Activated T-cell treated with anti-CD3 and anti-CD28 coated beads, Interleukin-2, amount 50 U/mL, for 1 hour (primary cell): ENCODE data around the gene ITGAD.

Source experiments
- DNase-seq: peaks from one replicate; pipeline ENCODE4 v3.0.0-alpha.2; 2020

ITGAD gene

DNA sequence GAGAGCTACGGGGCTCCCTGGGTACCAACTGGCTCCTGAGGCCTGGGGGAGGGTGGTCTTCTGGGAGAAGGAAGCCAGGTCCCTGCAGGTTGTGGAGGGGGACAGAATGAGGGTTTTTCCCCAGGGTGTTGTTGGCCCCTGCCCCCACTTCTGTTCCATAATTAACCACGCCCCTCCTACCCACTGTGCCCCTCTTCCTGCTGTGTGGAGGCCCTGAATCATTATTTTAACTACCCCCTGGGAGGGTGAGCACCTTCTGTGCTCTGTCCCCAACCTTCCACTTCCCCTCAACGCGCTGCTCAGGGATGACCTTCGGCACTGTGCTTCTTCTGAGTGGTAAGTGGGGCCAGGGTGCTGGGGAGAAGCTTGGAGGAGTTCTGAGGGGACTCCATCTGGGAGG, at the start of gene ITGAD:
Gene ITGAD, plus strand, starts transcription at position 280 of the 400 bp plus-strand sequence. Its CDS starts 26 bp downstream, at position 306.
- no peak for DNase-seq

DNA sequence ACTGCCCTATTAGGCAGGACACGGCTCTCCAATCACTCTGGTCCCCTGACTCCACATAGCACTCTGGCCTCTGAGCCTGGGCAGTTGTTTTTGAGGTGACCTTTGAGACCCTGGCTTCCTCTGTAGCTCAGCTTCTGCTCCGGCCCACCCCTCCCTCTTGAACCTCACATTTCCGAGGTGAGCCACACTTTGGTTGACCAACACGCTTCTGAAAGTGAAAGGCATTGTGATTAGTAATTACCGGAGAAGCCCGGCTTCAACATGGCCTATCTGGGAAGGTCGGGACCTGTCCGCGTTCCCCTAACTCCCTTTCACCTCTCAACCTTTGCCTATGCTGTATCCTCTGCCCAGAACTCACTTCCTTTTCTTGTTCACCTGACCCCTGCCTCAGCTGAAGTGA, 48.4 kb upstream of the ITGAD start:
- DNase-seq: no peak

DNA sequence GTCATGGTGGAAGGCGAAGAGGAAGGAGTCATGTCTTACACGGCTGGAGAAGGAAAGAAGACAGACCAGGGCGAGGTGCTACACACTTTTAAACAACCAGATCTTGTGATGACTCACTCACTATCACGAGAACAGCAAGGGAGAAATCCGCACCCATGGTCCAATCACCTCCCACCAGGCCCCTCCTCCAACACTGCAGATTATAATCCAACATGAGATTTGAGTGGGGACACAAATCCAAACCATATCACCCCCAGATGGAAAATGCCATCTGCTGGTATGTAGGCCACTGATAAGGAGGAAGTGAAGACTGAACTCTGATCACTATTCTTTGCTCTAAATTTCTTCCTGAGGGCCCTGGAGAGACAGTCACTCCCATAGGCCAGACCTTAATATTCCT, 45.7 kb upstream of the ITGAD start:
- DNase-seq: no peak

DNA sequence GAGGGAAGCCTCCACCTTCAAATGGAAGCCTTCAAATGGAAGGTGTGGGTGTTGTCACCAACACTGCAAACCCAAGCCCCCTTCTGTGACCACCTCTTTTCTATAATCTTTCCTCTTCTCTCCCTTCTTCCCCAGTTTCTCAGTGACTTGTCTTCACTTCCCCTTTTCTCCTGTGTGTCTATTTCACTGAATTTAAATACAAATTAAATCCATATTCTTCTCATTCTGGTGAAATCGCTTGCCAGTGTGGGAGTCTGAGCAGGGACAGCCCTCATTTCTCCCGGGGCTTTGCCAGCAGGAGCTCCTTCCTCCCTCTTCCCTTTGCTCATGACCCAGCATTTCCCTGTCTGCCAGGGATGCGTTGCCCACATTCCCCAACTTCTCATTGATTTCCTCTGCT, 44.6 kb upstream of the ITGAD start:
- DNase-seq: no peak

DNA sequence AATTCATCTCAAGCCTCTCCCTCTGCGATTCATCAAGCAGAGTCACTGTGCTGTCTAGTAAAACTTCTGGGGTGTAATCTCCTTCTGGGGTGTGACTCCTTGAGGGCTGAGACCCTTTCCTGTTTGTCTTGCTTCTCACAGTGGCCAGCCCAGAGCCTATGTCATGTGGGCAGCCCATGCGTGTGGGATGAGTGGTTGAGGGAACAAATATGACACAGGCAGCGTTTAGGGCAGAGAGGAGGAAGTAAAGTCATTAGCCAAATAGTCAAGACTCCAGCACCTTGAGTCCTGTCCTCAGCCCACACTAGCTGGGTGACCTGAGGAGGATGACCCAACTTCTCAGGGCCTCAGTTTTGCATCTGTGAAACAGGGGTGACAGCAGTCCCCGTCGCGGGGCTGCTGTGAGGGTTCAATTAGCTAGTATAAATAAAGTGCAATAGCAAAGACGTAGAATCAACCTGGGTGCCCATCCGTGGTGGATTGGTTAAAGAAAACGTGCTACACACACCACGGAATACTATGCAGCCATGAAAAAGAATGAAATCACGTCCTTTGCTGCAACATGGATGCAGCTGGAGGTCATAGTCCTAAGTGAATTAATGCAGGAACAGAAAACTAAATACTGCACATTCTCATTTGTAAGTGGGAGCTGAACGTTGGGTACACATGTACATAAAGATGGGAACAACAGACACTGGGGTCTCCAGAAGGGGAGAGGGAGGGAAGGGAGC, 42.7 kb upstream of the ITGAD start:
- no peak for DNase-seq

DNA sequence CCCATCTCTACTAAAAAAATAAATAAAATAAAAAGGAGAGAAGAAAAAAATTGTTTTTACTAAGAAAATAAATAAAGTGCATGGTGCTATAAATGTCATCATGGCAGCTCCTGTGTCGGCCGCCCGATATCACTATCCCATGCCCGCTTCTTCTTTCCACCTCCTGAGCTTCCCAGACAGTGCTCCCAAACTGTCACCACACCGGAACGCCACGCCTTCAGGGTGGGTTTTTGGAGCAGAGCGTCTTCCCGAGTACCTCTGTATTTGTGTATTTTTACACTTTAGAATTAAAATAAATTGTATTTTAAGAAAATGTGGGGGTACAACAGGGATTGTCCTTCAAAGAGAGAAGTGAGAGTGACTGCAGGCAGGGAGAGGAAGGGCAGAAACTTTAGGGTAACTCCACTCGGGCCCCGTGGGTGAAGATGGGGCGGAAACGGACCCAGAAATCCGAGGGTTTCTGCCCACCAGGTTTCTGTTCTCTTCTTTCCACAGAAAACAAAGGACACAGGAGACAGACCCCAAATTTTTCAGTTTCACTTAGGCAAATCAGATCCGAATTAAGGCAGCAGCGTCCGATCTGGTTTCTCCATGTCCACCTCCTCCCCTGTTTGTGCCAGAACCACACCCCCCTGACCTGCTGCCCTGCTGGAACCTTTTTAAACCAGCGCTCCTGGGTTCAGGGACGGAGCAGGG, 41.7 kb upstream of the ITGAD start:
- DNase-seq: no peak

DNA sequence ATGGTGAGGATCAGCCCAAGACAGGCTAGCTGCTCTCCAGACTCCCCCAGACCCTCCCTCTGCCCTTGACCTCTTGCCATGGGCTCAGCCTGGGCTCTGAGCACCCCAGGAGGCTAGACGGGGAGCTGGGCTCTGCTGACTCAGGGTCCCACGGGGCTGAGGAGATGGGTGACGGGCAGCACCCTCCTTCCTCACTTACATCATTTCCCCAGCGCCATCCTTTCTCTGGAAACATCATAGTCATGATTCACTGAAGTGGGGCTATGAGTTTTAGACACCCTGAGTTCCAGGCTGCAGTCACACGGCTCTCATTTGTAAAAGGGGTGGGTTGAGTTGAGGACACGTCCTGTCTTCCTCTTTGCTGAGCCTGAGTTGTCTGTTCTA, 41.2 kb upstream of the ITGAD start:
- no peak for DNase-seq

DNA sequence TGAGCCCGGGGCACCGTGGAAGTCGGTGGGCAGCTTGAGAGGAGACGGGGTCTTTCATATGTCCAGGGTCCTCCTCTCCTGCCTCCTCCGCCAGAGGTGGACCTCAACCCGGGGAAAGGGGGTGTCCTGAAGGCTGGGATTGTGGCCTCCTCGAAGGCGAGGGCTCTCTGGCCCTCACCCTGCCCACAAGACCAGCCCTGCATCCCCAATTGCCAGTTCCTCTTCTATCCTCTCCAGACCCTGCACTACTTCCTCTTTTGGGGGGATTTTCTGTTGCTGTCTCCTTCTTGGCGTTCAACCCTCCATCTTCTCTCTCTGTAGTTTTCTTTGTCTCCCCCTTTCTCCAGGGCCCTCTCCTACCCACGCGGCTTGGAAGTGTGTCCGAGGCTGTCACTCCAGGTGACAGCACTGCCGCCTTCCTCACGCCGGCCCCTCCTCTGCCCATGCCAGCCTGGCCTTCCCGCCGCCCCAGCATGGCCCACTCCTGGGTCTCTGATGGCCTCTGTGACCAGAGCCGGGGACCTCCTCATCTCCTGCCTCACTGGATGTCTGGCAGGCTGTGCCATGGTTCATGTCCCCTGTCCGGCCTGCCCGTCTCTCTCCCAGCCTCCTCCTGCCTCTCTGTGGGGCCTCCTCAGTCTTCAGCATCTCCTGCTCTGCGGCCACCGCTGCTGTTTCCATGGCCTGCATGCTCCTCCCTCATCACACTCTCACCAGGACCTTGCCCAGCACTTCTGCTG, 40.6 kb upstream of the ITGAD start:
- DNase-seq: no peak

DNA sequence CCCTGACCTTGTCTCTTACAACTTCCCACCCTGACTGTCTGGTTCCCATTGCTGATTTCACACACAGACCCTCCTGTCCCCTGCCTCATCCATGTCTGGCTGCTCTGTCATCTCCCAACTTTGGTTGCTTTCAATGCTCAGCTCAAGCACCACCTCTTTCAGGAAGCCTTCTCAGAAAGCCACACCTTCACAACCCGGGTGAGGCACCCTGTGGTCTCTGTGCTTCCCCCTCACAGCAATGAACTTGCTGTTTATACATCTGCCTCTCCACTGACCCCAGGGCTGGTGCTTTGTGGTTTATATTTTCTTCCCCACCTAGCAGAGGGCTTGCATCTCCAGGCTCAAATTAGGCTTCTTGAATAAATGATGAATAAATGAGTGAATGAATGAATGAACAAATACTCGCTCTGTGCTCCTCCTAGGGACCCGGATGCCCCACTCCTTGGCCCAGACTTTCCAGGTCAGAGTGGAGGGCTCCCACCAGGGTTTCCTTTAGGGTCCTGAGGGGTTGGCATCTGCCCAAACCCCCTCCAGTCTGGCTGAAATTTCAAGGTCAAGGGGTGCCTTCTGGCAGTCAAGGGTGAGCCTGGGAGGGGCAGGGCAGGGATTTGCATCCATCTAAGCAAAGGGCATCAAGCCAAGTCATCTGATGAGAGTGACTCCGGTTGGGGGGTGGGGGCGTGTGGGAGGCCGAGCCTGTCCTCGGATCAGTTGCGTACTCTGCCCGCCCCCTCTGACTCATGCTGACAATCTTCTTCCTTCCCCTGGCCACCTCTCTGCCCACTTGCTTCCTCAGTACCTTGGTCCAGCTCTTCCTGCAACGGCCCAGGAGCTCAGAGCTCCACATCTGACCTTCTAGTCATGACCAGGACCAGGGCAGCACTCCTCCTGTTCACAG, 38.5 kb upstream of the ITGAD start, which contains the start of gene ITGAX:
Gene ITGAX, plus strand, starts transcription at position 783 of the 898 bp plus-strand sequence. Its CDS starts 79 bp downstream, at position 862.
- peak; percentile 32 for DNase-seq

DNA sequence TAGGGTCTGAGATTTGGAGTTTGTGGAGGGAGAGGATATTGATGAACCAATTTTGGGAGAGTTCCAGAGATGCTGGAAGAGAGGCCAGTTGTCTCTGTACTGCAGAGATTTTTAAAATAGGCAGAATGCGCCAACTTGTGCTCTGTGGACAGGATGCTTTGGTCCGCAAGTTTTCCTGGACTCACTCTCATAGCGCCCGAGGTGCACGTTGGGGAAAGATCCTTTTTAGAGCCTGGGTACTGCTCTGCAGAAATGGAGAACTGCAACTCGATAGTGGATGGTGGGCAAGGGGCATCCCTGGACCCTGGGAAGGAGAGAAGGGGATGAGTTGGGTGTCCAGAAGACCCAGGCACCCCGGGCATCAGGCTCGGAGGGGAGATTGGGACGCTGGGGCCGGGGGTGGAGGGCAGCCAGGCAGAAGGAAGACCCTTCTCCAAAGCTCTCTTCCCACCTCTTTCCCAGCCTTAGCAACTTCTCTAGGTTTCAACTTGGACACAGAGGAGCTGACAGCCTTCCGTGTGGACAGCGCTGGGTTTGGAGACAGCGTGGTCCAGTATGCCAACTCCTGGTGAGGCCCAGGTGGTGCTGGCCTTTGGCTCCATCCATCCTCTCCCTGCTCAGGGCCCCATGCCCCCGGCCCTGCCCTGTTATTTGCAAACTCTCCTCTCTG, 37.6 kb upstream of the ITGAD start:
- no peak for DNase-seq

DNA sequence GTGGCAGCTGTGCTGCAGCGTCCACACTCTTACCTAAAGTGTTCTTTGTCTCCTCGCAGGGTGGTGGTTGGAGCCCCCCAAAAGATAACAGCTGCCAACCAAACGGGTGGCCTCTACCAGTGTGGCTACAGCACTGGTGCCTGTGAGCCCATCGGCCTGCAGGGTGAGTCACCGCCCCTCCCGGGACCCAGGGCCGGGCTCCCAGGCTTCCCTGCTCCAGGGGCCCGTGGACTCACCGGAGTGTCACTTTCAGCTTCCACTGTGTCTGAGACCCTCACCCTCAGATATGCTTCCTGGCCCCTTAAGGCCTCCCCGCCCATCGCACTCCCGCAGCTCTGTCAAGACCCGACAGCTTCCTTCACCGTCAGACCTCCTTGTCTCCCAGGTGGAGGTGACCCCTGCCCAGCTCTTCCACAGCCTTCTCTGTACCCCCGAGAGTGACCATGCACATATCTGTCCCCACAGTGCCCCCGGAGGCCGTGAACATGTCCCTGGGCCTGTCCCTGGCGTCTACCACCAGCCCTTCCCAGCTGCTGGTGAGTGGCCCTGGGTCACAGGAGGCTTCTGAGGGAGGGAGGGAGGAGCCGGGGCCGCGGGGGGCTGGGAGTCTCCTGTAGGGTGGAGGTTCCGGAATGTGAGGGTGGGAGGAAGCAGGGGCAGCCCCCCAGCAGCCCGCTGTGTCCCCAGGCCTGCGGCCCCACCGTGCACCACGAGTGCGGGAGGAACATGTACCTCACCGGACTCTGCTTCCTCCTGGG, 36.4 kb upstream of the ITGAD start:
- DNase-seq: no peak

DNA sequence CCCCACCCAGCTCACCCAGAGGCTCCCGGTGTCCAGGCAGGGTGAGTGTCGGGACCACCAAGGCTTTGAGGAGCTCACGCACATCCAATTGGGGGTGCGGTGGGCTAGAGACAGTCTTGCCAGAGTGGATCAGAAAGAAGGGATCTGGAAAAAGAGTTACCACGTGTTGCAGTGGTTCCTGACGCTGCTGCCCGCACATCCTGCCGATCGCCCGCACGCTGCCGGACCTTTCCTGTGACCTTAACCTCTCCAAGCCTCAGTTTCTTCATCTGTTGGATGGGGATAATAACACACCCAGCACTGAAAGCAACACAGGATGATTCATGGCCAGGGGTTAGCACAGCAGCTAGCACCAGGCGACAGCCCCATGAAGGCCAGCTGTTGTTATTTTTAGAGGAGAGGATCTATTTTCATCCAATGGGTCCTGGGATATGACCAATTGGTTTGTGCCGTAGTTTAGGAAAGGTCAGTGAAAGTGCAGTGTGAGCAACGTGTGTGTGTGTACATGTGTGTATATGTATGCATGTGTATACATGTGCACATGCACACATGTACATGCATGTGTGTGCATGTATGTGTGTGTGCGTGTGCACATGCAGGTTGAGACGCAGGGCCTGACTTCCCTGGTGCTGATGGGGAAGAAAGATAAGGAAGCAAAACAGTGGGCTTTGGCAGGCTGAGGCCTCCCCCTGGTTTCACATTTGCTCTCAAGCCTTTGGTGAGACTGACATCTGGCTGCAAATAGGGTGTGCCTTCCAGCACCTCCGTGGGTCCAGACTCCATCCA, 35.6 kb upstream of the ITGAD start:
- DNase-seq: no peak

DNA sequence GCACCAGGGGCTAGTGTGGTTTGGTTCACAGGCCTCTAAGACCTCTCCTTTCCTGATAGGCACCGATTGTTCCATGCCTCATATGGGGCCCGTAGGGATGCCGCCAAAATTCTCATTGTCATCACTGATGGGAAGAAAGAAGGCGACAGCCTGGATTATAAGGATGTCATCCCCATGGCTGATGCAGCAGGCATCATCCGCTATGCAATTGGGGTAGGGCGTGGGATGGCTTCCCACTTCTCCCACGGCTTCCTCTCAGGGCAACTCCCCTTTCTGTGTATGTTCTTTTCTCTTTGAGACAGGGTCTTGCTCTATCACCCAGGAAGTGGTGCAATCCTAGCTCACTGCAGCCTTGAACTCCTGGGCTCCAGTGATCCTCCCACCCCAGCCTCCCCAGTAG, 32.9 kb upstream of the ITGAD start:
- DNase-seq: no peak

DNA sequence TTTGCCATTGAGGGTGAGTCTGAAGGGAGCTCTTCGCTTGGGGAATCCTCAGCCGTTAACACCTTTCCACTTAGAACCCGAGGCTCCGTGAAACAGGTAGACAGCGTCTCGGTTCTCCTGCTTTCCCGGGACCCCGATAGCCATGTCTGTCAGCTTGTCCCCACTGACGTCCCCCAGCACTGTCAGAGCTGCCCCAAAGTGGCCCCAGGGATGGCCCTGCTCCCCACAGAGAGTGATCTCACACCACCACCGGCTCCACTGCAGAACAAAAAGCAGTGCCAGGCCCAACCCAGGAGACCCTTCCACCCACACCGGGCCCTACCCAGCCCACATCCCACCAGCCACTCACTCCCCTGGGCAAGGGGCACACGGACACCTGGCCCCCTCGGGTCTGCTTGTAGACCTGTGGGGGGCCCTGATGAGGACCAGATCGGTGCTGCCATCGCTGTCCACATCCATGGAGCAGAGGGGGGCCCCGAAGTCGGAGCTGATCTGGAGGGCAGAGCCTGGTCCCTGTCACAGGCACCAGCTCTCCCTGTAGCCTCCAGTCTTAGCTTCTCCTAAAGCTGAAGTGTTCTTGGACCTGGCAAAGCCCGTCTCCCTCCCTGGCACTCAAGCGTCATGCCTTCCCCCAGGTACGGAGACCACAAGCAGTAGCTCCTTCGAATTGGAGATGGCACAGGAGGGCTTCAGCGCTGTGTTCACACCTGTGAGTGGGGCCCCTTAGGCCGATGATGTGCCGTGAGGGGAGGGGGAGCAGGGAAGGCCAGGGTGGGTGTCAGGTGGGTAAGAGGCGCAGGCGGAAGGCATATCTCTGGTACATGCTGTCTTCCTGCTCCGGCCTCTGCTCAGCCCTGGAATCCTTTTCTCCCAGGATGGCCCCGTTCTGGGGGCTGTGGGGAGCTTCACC, 31.7 kb upstream of the ITGAD start:
- DNase-seq: no peak

DNA sequence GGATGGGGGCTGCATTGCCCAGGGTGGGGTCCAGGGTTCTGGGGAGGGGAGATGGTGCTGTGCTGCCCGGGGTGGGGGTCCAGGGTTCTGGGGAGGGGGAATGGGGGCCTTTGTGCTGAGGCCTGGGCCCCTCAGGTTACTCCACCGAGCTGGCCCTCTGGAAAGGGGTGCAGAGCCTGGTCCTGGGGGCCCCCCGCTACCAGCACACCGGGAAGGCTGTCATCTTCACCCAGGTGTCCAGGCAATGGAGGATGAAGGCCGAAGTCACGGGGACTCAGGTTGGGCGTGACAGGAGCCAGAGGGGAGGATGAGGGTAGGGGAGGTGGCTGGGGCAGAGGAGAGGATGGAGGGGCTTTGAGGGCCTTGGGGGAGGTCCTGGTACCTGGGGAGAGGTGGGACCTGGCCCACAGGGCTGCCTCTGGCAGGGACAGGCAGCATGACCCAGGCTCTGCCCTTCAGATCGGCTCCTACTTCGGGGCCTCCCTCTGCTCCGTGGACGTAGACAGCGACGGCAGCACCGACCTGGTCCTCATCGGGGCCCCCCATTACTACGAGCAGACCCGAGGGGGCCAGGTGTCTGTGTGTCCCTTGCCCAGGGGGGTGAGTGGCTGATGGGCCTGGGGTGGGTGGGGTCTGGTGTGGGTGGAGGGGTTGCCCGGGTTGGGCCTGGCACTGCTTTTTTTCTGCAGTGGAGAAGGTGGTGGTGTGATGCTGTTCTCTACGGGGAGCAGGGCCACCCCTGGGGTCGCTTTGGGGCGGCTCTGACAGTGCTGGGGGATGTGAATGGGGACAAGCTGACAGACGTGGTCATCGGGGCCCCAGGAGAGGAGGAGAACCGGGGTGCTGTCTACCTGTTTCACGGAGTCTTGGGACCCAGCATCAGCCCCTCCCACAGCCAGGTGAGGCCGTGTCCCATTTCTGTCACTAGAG, 30.4 kb upstream of the ITGAD start:
- DNase-seq: no peak

DNA sequence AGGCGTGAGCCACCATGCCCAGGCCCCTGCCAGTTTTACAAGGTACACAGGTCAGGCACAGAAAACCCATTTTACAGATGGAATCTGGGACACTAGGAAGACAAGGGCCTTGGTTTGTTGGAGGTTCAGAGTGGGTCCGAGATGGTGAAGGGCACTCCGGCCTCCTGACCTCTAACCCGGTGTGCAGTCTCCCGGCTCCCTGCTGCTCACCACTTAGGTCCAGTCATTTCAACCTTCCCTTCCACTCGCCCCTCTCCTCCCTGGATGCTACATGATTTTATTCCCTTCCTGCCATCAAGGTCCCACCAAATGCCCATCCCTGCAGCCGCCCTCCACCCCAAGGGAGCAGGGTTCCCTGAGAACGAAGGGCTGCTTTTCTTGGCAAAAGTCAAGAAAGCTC, 29.4 kb upstream of the ITGAD start:
- no peak for DNase-seq

DNA sequence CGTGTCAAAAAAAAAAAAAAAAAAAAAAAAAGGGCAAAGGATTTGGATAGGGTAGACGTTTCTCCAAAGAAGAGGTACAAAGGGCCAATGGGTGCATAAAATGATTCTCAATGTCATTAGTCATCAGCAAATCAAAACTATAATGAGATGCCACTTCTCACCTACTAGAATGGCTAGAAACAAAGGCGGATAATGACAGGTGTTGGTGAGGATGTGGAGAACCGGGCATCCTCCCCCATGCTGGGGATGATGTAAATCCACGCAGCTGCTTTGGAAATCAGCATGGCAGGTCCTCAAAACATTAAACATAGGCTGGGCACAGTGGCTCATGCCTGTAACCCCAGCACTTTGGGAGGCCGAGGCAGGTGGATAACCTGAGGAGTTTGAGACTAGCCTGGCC, 28.7 kb upstream of the ITGAD start:
- DNase-seq: no peak

DNA sequence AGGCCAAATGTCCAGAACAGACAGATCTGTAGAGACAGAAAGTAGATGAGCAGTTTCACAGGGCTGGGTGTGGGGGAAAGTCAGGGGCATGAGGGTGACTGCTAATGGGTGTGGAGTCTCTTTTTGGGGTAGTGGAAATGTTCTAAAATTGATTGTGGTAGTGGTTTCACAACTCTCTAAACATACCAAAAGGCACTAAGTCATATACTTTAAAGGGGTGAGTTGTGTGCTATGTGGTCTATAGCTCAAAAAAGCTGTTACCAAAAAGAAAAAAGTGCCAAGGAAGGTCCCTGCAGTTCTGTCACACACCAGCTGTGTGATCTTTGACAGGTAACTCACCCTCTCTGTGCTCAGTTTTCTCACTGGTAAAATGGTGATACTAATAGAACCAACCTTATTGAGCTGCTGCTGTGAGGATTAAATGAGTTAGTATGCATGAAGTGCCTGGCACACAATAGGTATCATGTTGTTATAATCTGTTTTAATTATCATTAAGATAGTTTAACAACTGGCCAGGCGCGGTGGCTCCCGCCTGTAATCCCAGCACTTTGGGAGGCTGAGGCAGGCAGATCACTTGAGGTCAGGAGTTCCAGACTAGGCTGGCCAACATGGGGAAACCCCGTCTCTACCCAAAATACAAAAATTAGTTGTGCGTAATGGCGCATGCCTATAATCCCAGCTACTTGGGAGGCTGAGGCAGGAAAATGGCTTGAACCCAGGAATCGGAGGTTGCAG, 27.8 kb upstream of the ITGAD start:
- no peak for DNase-seq
